ENCODE data around the gene HIPK2. TPM values are rescaled to one million over a fixed set of nuclear protein-coding genes. Genes with fewer than 3 reads are reported as not detected.
A peak's percentile ranks its signal among the peaks of the same experiment; 100 is the strongest.

Gene HIPK2
- polyA plus RNA-seq, 3 donors = 1.6 to 12.1 (median 3.0) TPM

GRCh38 chr7:139699640-139700504 lies 77.9 kb downstream of the HIPK2 start:
- no peak for DNase-seq
- peaks cover 28 to 47% of the 10 kb centered on the region in 2 donors for H3K4me1 ChIP-seq (ENCODE audit: control insufficient read depth in 1 of 2, insufficient read depth in 2 of 2, low read length in 2 of 2)
- peaks cover 0 to 5% (median 3%) of the 10 kb centered on the region in 3 donors for H3K27me3 Mint-ChIP-seq (ENCODE audit: low read depth in 3 of 3)
- no peak overlapping the region for H3K27ac ChIP-seq (ENCODE audit: low read depth in 1 of 2, low read length in 2 of 2)
- H4K20me1 ChIP-seq (ENCODE audit: insufficient read depth, low read length) = peaks cover 41% of the 10 kb centered on the region
- no peaks in the 10 kb centered on the region for H3K9me3 ChIP-seq (replicated peaks in 1 of 2; ENCODE audit: control insufficient read depth in 1 of 2, insufficient read depth in 1 of 2, low read length in 2 of 2)
- H3K27ac Mint-ChIP-seq = peak overlapping the region in 2 of 7 donors; percentile 37 to 81
- H3K36me3 ChIP-seq (replicated peaks in 1 of 2; ENCODE audit: control insufficient read depth in 1 of 2, insufficient read depth in 2 of 2, low read length in 2 of 2) = peaks cover 11 to 58% of the 10 kb centered on the region in 2 donors
- H3K79me2 ChIP-seq (ENCODE audit: insufficient read depth, low read length) = peaks cover 74% of the 10 kb centered on the region
- H3K9me3 Mint-ChIP-seq = peaks cover 0 to 2% (median 0%) of the 10 kb centered on the region in 7 donors
- TF ChIP-seq CTCF (IDR thresholded peaks at IDR 0.05) = no peak
- no peak overlapping the region for H3K4me2 ChIP-seq (replicated peaks; ENCODE audit: extremely low read depth, low read length, poor library complexity, severe bottlenecking)
- H3K36me3 Mint-ChIP-seq = peaks cover 45 to 67% of the 10 kb centered on the region in 2 donors
- H2AFZ ChIP-seq (ENCODE audit: insufficient read depth, low read depth, low read length, poor library complexity, severe bottlenecking) = no peak overlapping the region
- 91% methylated on average over 18 of the region's 18 CpGs for WGBS (ENCODE audit: insufficient coverage)
- H3K9ac ChIP-seq (ENCODE audit: insufficient read depth, low read length, poor library complexity, severe bottlenecking) = no peak overlapping the region
- H3K4me3 Mint-ChIP-seq = no peak overlapping the region
- H3K4me3 ChIP-seq (replicated peaks in 1 of 3; ENCODE audit: low read depth in 2 of 3, low read length in 3 of 3) = no peak overlapping the region
- no peaks in the 10 kb centered on the region for H3K27me3 ChIP-seq (ENCODE audit: control insufficient read depth in 2 of 2, insufficient read depth in 2 of 2, low read length in 2 of 2)
- intact Hi-C loops (cut with micrococcal nuclease) = loop anchor here in 1 of 2 donors (10.0 kb wide), 1 partner anchor 55 kb away; no protein-coding TSS in a partner anchor
- H3K4me1 Mint-ChIP-seq = peaks cover 33% of the 10 kb centered on the region

- Histone ChIP-seq H3K4me3 (replicated peaks in 1 of 3; ENCODE audit: low read depth in 2 of 3, low read length in 3 of 3) (no peak overlapping the region), H3K4me1 (ENCODE audit: control insufficient read depth in 1 of 2, insufficient read depth in 2 of 2, low read length in 2 of 2) (peaks cover 28 to 37% of the 10 kb centered on the region in 2 donors), H2AFZ (ENCODE audit: insufficient read depth, low read depth, low read length, poor library complexity, severe bottlenecking) (no peak overlapping the region), H3K27me3 (ENCODE audit: control insufficient read depth in 2 of 2, insufficient read depth in 2 of 2, low read length in 2 of 2) (no peaks in the 10 kb centered on the region), H4K20me1 (ENCODE audit: insufficient read depth, low read length) (peaks cover 31% of the 10 kb centered on the region), H3K4me2 (replicated peaks; ENCODE audit: extremely low read depth, low read length, poor library complexity, severe bottlenecking) (no peak overlapping the region), H3K9me3 (replicated peaks in 1 of 2; ENCODE audit: control insufficient read depth in 1 of 2, insufficient read depth in 1 of 2, low read length in 2 of 2) (no peaks in the 10 kb centered on the region), H3K36me3 (replicated peaks in 1 of 2; ENCODE audit: control insufficient read depth in 1 of 2, insufficient read depth in 2 of 2, low read length in 2 of 2) (peaks cover 19 to 61% of the 10 kb centered on the region in 2 donors), H3K9ac (ENCODE audit: insufficient read depth, low read length, poor library complexity, severe bottlenecking) (no peak overlapping the region), H3K79me2 (ENCODE audit: insufficient read depth, low read length) (peaks cover 76% of the 10 kb centered on the region), H3K27ac (ENCODE audit: low read depth in 1 of 2, low read length in 2 of 2) (peak overlapping the region in 1 of 2 donors; percentile 39)
- Mint-ChIP-seq H3K4me1 (peaks cover 32% of the 10 kb centered on the region), H3K9me3 (no peaks in the 10 kb centered on the region), H3K4me3 (no peak overlapping the region), H3K27me3 (ENCODE audit: low read depth in 3 of 3) (peaks cover 0 to 5% (median 3%) of the 10 kb centered on the region in 3 donors), H3K36me3 (peaks cover 48 to 69% of the 10 kb centered on the region in 2 donors), H3K27ac (peak overlapping the region in 2 of 7 donors; percentile 67 to 71)
- DNase-seq = no peak
- WGBS (ENCODE audit: insufficient coverage) = 86% methylated on average over 12 of the region's 13 CpGs
- TF ChIP-seq CTCF (IDR thresholded peaks at IDR 0.05) = no peak
- intact Hi-C loops (cut with micrococcal nuclease) = no loop called here
Observed at GRCh38 chr7:139698844-139699243, 79.0 kb downstream of the HIPK2 start.

Data from CD14-positive monocyte (primary cell).